Thymus (tissue), 11 donors: Measurements from ENCODE around the gene SRRM5. TPM values are rescaled to one million over a fixed set of nuclear protein-coding genes. Genes with fewer than 3 reads are reported as not detected.

Experiments
- DNase-seq, 9 donors: peaks; one replicate each; pipeline ENCODE4 v3.0.0-alpha.2; 2013; ENCODE audit warnings: low spot score in 9 of 9, low read depth in 6 of 9, missing footprints in 1 of 9
- H3K27ac ChIP-seq, 2 donors: one replicate each; pipeline ENCODE4 v1.5.1; 2013; ENCODE audit warnings: control low read depth in 1 of 2, low read depth in 1 of 2, low read length in 1 of 2, mild to moderate bottlenecking in 1 of 2, moderate library complexity in 1 of 2
- H3K27me3 ChIP-seq, 2 donors: one replicate each; pipeline ENCODE4 v1.5.1; 2013; ENCODE audit warnings: low read length in 1 of 2; ENCODE audit not compliant: control insufficient read depth in 2 of 2, insufficient read depth in 1 of 2
- H3K36me3 ChIP-seq, 2 donors: one replicate each; pipeline ENCODE4 v1.5.1; 2013; ENCODE audit warnings: low read length in 1 of 2, mild to moderate bottlenecking in 1 of 2, moderate library complexity in 1 of 2; ENCODE audit not compliant: control insufficient read depth in 2 of 2, insufficient read depth in 2 of 2
- H3K4me1 ChIP-seq, 2 donors: one replicate each; pipeline ENCODE4 v1.5.1; 2013; ENCODE audit warnings: low read length in 2 of 2; ENCODE audit not compliant: control insufficient read depth in 2 of 2, insufficient read depth in 2 of 2
- H3K4me3 ChIP-seq, 2 donors: one replicate each; pipeline ENCODE4 v1.5.1; 2013; ENCODE audit warnings: low read length in 2 of 2, control low read depth in 1 of 2, mild to moderate bottlenecking in 1 of 2
- H3K9me3 ChIP-seq, 2 donors: one replicate each; pipeline ENCODE4 v1.5.1; 2013; ENCODE audit warnings: low read length in 1 of 2, mild to moderate bottlenecking in 1 of 2; ENCODE audit not compliant: control insufficient read depth in 2 of 2, insufficient read depth in 1 of 2
- WGBS: extraction: QIAGEN DNeasy Blood & Tissue Kit; methylation state at CpG from one replicate; pipeline ENCODE4 v1.1.7; 2013; 5-methylcytosine and 5-hydroxymethylcytosine counted together
- polyA plus RNA-seq: library from polyadenylated mRNA; stranded (reverse); fragments of 200-250 nt; gene quantifications from one replicate; pipeline ENCODE4 v1.2.3, GENCODE V29; 2013
- total RNA-seq: library from RNA; stranded (reverse); fragments of 120-200 nt; gene quantifications from one replicate; pipeline ENCODE4 v1.2.4, GENCODE V29; 2013
- donor health status: healthy.

SRRM5 gene
- total and polyA plus RNA-seq, 2 donors, result 0.05 to 0.39 TPM

DNA sequence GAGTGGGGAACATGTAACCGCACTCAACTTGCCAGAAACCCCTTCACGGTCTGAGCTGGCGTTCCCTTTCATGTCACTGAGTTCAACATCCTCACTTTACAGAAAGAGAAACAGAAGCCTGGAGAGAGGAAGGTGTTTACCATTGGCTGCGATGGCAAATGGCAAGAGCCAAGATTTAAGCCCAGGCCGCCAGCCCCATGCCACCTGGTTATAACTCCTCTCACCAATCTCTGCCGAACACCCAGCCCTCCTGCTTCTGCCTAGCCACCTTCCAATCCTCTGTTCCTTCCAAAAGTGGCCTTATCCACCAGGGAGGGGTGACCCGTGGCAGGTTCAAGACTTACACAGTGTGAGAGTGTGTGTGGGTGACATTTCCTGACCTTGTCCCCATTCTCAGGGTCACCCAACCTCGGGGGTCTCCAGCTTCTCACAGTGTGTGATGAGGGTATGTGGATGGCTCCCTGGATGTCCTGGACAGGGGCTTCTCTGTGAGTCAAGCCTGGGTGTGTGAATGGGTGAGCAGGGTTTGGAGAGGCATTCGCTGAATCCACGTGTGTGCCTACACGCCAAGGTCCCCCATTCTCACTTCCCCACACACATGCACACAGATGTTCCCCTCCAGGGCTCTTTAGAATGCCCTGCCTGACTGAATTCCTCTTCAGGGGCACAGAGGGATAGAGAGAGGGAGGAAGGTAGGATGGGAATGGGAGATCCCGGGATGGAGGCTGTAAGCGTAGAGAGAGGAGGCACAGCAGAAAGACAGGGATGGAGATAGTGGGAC lies 26.5 kb downstream of the SRRM5 start:
- Histone ChIP-seq H3K27me3 (peaks cover 22 to 81% of the 10 kb centered on the region in 2 donors), H3K27ac (no peak overlapping the region), H3K4me3 (no peak overlapping the region), H3K36me3 (no peaks in the 10 kb centered on the region), H3K9me3 (no peaks in the 10 kb centered on the region), H3K4me1 (peaks cover 2 to 25% of the 10 kb centered on the region in 2 donors)
- WGBS, result 79% methylated on average over 13 of the region's 13 CpGs
- DNase-seq, result no peak

DNA sequence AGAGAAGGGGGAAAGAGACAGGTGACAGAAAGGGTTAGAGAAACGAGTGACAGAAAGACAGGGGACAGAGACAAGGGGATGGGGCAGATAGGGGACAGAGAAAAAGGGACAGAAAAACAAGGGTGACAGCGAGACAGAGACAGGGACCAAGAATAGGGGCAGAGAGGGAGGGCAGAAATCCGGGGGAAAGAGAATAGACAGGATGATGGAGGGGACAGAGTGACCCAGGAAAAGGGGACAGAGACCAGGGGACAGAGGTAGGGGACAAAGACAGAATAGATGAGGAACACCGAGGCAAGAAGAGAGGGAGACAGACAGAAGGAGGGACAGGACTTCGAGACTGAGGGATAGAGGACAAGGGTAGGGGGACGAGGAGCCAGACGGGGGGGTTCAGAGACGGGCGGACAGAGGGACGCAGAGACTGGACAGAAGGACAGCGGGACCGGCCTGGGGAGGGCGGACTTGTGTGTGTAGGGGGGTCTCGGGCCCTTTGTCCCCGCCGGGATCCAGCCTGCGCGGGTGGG lies 27.2 kb downstream of the SRRM5 start:
- Histone ChIP-seq H3K4me3 (peak overlapping the region in 1 of 2 donors; percentile 60), H3K9me3 (no peaks in the 10 kb centered on the region), H3K27ac (no peak overlapping the region), H3K4me1 (peaks cover 2 to 25% of the 10 kb centered on the region in 2 donors), H3K27me3 (peaks cover 22 to 75% of the 10 kb centered on the region in 2 donors), H3K36me3 (no peaks in the 10 kb centered on the region)
- 15% methylated on average over 18 of the region's 18 CpGs for WGBS
- DNase-seq, result no peak

DNA sequence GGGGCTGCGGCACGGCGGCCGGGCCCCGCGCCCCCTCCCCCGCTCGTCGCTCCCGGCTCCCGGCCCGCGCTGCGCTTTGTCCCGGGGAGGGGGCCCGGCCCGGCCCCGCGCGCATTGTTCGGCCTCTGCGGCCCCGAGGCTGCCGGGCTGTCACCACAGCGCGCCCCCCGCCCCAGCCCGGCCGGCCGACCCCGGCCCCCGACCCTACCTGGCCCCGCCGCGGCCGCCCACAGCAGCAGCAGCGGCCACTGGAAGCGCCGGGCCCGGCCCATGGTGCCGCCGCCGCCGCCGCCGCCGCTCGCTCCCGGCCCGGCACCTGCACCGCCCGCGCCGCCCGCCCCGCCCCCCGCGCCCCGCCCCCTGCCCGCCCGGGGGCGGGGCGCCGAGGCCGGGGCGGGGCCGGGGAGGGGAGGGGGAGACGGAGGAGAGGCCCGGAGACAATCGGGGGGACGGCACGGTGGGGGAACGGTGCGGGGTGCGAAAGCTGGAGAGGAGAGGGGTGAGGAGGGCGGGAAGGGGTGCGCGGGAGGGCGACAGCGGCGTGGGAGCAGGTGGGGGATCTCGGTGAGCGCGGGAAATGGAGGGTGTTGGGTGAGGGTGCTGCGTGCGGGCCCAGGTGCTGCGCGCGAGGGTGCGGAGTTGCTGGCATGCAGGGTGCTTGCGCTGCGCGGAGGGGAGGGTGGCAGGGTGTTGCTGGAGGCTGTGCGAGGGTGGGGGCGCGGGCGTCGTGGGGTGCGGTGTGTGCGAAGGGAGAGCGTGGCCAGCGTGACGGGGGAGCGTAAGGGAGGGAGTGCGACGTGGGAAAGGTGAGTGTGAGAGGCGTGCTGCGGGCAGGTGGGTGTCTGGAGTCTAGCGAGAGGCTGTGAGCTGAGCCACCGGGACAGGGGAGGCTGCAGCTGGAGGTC lies 27.9 kb downstream of the SRRM5 start, which contains the start of gene CADM4:
CADM4 (minus strand) TSS at position 332 of the 905 bp plus-strand sequence; CDS start at position 272, 60 bp downstream.
- WGBS, result 3% methylated on average over 109 of the region's 110 CpGs
- DNase-seq, result peak in 5 of 9 donors; percentile 31 to 58 (median 37)
- Histone ChIP-seq H3K4me1 (peaks cover 2 to 21% of the 10 kb centered on the region in 2 donors), H3K9me3 (no peaks in the 10 kb centered on the region), H3K4me3 (peak within 1 kb of the TSS; percentile 33 to 60), H3K36me3 (no peaks in the 10 kb centered on the region), H3K27ac (no peak within 1 kb of the TSS), H3K27me3 (peaks cover 22 to 70% of the 10 kb centered on the region in 2 donors)

DNA sequence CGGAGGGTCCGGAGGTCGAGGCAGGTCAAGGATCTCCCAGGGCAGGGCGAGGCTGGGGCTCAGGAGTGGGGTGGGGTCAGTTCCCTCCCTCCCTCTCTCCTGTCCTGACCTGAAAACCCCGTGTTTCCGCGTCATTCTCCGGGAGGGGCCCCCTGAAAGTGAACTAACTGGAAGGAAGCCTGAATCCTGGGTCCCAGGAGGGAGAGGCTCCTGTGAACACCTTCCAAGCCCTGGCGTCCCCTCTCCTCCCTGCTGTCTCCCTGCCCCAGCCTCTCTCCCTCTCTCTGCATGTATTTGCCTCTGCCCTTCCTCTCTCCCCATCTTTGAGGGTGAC lies 28.5 kb downstream of the SRRM5 start:
- no peaks in the 10 kb centered on the region for H3K36me3 ChIP-seq
- H3K27me3 ChIP-seq, result peaks cover 22 to 64% of the 10 kb centered on the region in 2 donors
- H3K27ac ChIP-seq, result no peak overlapping the region
- peaks cover 2 to 15% of the 10 kb centered on the region in 2 donors for H3K4me1 ChIP-seq
- peak overlapping the region; percentile 33 to 60 for H3K4me3 ChIP-seq
- WGBS, result 20% methylated on average over 9 of the region's 9 CpGs
- H3K9me3 ChIP-seq, result no peaks in the 10 kb centered on the region
- no peak for DNase-seq

DNA sequence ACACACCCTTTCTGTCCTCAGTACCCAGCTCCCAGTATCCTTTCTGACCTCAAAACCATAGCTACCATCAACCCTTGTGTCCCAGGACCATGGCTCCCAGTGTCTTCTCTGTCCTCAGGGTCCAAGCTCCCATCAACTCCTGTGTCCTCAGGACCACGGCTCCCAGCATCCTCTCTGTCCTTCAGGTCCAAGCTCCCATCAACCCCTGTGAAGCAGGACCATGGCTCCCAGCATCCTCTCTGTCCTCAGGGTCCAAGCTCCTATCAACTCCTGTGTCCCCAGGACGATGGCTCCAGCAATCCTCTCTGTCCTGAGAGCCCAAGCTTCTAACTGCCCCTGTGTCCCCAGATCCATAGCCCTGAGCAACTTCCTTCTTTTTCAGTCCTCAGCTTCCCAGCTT lies 29.4 kb downstream of the SRRM5 start:
- Histone ChIP-seq H3K27ac (no peak overlapping the region), H3K9me3 (no peaks in the 10 kb centered on the region), H3K4me1 (peaks cover 2 to 14% of the 10 kb centered on the region in 2 donors), H3K4me3 (no peak overlapping the region), H3K27me3 (peaks cover 22 to 54% of the 10 kb centered on the region in 2 donors), H3K36me3 (no peaks in the 10 kb centered on the region)
- 97% methylated on average over 2 of the region's 2 CpGs for WGBS
- DNase-seq, result no peak

DNA sequence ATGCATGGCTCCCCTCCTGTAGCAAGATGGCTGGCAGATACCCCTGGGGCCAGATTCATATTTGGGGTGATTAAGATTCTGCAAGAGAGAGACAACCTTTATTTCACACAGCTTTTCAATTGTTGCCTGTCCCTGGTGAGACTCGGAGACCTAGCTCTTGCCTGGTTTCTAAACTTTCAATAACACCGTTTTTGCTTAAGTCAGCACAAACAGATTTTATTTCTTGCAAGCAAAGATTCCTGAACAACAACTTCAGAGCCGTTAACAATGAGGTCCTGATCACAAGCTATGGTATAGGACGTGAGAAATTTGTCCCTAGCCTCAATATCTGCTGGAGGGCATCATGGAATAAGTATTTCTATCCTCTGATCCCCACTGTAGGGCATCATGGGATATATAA lies 30.6 kb downstream of the SRRM5 start:
- H3K27ac ChIP-seq, result no peak overlapping the region
- WGBS, result 92% methylated on average over 4 of the region's 4 CpGs
- H3K27me3 ChIP-seq, result peaks cover 22 to 43% of the 10 kb centered on the region in 2 donors
- no peak overlapping the region for H3K4me3 ChIP-seq
- peaks cover 2 to 14% of the 10 kb centered on the region in 2 donors for H3K4me1 ChIP-seq
- no peak for DNase-seq
- H3K36me3 ChIP-seq, result no peaks in the 10 kb centered on the region
- H3K9me3 ChIP-seq, result no peaks in the 10 kb centered on the region

DNA sequence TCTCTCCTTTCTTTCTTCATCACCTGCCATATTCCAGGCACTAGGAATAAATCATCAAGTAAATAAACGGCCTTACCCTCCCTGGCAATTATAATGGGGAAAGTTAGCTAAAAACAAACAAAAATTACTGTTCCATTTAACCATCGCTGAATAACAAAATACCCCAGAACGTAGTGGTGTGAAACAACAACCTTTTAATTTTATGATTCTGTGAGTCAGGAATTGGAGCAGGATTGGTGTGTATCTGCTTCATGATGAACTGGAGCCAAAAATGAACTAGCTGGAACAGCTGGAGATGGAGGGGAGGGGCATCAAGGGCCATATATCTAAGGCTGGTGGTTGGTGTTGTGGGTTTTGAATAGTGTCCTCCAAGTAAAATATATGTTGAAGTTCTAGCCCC lies 31.4 kb downstream of the SRRM5 start:
- H3K4me3 ChIP-seq, result no peak overlapping the region

DNA sequence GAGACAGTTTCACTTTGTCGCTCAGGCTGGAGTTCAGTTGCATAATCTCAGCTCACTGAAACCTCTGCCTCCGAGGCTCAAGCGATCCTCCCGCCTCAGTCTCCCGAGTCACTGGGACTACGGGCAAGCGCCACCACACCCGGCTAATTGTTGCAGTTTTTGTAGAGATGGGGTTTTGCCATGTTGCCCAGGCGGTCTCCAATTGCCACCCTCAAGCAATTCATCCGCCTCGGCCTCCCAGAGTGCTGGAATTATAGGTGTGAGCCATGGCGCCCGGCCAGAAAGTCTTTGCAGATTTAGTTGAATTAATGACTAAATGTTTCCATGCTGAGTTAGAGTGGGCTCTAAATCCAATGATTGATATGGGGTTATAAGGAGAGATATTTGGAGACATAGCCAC lies 32.3 kb downstream of the SRRM5 start:
- H3K4me3 ChIP-seq, result no peak overlapping the region
- H3K36me3 ChIP-seq, result peaks cover 0 to 3% of the 10 kb centered on the region in 2 donors
- H3K9me3 ChIP-seq, result no peaks in the 10 kb centered on the region
- peaks cover 2 to 7% of the 10 kb centered on the region in 2 donors for H3K4me1 ChIP-seq
- H3K27me3 ChIP-seq, result peaks cover 11 to 27% of the 10 kb centered on the region in 2 donors
- 96% methylated on average over 13 of the region's 13 CpGs for WGBS
- no peak for DNase-seq
- no peak overlapping the region for H3K27ac ChIP-seq

More for the DNA sequence above, 31.4 kb downstream of the SRRM5 start:
- Histone ChIP-seq H3K36me3 (no peaks in the 10 kb centered on the region), H3K4me1 (peaks cover 2 to 13% of the 10 kb centered on the region in 2 donors), H3K9me3 (no peaks in the 10 kb centered on the region), H3K27ac (no peak overlapping the region), H3K27me3 (peaks cover 19 to 35% of the 10 kb centered on the region in 2 donors)
- DNase-seq, result no peak
- 93% methylated on average over 3 of the region's 3 CpGs for WGBS
